Retinal pigment epithelial cell (primary cell): ENCODE data around the gene ATAD1.
"Not testable (repeated sequence)": the region's sequence is repeated elsewhere in the genome, so short reads cannot be mapped to it uniquely, and the experiment has no call there.

Experiments
- DNase-seq: peaks from one replicate; pipeline ENCODE4 v3.0.0-alpha.2; 2010; ENCODE audit warnings: low read depth
- H3K4me3 ChIP-seq: 2 replicates; pipeline ENCODE4 v1.5.1; 2011; ENCODE audit warnings: mild to moderate bottlenecking, low read length, control low read depth, moderate library complexity
- TF ChIP-seq, protein P1 (sequence below): conservative IDR thresholded peaks from 2 replicates; pipeline ENCODE4 v1.5.1; 2011; ENCODE audit warnings: low read depth, low read length, control low read depth, inconsistent platforms

ATAD1 gene

DNA sequence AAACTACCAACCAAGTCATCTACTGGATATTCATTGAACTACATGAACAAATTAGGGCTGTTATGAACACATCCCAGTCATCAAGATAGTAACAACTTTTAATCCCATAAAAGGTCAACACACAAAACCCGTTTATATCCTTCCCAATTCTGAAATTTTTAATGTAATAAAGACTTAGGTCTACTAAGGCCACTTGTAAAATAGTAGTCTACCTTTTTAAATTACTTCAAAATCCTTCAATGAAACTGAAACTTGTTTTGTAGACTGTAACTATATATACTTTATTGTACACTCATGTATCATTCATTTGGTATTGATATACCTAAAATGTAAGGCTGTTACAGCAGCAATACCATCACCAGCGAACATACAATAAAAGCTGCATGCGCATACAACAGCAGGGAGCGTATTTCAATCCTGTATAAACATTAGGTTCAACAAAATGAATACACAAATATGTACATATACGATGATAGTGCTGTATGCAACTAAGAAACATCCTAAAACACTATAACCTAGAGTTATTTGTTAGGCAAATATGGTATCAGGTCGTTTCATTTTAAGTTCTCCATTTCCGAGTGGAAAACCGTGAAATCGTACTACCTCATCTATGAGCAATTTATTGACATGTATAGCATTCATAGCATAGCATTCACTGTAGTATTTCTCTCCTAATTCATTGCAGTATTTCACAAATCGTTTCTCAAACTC is 973 bp downstream of the ATAD1 start:
- TF ChIP-seq, protein P1, sequence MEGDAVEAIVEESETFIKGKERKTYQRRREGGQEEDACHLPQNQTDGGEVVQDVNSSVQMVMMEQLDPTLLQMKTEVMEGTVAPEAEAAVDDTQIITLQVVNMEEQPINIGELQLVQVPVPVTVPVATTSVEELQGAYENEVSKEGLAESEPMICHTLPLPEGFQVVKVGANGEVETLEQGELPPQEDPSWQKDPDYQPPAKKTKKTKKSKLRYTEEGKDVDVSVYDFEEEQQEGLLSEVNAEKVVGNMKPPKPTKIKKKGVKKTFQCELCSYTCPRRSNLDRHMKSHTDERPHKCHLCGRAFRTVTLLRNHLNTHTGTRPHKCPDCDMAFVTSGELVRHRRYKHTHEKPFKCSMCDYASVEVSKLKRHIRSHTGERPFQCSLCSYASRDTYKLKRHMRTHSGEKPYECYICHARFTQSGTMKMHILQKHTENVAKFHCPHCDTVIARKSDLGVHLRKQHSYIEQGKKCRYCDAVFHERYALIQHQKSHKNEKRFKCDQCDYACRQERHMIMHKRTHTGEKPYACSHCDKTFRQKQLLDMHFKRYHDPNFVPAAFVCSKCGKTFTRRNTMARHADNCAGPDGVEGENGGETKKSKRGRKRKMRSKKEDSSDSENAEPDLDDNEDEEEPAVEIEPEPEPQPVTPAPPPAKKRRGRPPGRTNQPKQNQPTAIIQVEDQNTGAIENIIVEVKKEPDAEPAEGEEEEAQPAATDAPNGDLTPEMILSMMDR: no peak
- DNase-seq: no peak
- H3K4me3 ChIP-seq: peak overlapping the region; percentile 86

DNA sequence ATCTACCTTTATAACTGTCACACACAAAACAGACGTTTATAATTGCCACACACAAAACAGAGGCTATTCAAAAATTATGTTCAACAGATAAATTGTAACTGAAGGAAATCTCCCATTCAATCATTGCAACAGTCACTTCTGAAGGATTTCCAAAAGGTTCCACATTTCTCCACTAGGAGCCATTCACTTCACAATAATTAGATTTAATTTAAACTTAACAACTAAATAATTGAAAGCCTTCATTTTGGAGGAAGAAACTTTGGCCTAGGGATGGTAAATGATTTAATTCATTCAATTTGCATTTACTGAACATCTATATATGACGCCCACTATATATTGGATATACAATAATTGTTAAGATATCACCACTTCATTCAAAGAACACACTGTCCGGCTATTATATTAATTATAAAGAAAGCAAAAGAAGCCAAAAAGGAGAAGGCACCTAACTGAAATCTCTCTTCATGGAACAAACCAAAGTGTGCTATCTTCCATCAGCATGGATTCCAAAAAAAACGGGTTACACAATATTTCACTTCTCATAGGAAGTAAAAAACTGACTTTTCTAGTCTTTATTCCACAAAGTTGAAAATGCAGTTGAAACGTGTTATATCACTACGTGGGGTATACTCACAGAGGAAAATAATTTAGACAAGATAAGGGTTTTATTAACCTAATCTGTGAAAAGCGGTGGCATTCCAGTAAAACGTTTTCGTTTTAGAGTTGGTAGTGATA is 1.7 kb downstream of the ATAD1 start:
- DNase-seq: no peak
- peak overlapping the region; percentile 86 for H3K4me3 ChIP-seq
- TF ChIP-seq, protein P1: peak; percentile 18

DNA sequence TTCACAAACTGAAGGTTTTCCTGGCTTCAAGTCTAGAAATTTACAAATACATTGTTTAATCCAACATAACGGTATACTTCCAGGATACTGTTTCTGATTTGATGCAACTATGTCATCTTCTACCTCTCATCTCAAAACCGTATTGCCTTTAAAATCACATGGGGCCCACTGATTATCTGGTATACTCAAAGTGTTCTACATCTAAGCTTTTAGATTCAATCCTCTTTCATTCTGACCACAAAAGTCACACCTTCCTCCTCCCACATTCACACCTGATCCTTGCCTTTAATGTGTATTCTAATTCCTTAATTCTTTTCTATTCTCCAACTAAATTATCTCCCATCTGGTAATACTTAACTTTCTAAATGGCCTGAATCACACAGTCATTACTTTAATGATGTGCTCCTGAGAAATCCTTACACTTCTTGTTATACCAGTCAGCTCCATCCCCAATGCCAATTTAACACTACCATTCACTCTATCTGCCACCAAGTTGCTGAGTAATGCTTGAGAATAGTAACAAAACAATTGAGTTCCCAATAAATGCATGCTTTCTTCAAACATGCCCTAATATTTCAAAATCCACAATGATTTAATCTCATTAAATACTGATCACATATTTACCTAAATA is 13.0 kb downstream of the ATAD1 start:
- no peak for DNase-seq
- no peak overlapping the region for H3K4me3 ChIP-seq
- TF ChIP-seq, protein P1: no peak

DNA sequence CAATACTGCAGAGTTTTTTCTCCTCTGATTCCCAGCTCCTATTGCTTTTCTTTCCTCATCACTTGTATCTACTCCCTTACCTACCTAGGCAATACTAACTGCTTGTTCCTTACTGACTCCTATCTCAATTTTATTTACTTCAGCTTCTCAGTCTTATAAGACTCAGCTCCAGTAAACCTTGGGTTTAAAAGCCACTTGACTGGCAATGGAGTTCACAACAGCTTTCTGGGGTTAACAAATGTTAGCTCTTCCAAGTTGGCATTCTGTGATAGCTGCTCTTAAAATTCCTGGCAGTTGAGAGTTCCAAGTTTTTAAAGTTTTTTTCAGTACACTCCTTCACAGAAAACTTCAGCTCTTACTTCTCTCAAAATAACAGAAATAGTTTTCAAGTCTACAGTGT is 14.2 kb downstream of the ATAD1 start:
- DNase-seq: no peak
- no peak overlapping the region for H3K4me3 ChIP-seq
- TF ChIP-seq, protein P1: no peak

DNA sequence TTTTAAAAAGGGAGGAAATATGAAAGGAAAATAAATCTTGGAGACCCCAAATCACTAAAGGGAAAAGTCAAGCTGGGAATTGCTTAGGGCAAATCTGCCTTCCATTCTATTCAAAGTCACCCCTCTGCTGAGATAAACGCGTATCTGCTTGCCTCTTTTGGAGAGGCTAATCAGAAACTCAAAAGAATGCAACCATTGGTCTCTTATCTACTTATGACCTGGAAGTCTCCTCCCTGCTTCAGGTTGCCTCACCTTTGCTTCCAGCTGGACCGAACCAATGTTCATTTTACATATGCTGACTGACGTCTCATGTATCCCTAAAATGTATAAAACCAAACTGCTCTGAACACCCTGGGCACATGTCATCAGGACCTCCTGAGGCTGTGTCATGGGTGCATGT is 14.7 kb downstream of the ATAD1 start:
- TF ChIP-seq, protein P1: no peak
- DNase-seq: no peak
- no peak overlapping the region for H3K4me3 ChIP-seq

DNA sequence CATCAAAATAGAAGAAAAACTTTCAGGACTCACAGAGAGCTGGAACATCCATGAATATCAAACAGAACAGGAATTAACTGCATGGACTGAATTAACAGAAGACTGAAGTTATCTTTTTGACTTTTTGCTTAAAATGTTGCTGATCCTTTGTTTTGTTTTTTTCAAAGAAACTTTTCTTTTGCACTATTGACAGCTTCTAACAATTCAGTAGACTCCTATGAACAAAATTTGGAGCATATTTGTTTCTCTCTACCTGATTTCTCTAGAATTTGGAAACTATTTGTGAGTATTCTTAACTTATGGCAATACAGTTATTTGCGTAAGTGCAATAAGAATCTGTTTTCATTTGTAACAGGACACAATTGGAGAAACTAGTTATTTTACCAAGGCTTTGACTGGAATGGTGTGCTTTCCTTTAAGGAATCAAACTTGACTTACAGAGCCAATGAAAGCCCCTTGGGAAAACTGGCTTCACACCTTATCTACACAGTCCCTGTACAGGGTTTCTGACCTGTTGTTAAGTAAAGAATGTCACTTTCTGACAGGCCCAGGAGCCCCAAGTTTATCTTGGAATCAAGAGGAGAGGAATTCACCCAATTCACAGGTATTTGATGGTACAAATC is 16.1 kb downstream of the ATAD1 start:
- not testable (repeated sequence) for DNase-seq, H3K4me3 ChIP-seq

DNA sequence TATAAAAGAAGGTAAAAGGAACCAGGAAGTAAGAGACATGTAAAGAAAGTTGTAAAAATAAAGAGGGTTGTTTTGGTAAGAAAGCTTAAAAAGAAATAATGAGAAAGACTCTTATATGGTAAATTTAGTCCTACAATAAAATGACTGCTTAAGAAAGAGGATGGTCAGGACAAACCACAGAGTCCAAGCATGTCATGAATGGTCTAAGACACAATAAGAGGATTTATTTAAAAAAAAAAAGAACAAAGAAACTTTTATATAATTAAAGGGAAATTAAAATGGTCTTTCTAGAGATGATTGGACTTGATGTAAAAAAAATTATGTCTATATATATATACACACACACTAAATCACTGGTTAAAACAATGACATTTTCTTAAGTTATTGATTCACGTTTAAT is 18.2 kb downstream of the ATAD1 start:
- TF ChIP-seq, protein P1: no peak
- DNase-seq: no peak
- no peak overlapping the region for H3K4me3 ChIP-seq
